IMR-90 (cell line): Measurements from ENCODE around the gene ARL4A. TPM values are rescaled to one million over a fixed set of nuclear protein-coding genes. Genes with fewer than 3 reads are reported as not detected.

ENCODE experiments used
- ATAC-seq: fragments of 200-7000 bp; cut with Tn5 transposase; 2 replicates; pipeline ENCODE4 v1.9.1; 2020; ENCODE audit warnings: low read depth, mild to moderate bottlenecking, moderate library complexity
- BruUV-seq: library from RNA; stranded (reverse); fragments of 400-500 nt; replicated peaks from 2 replicates; lab custom pipeline; 2021; lab: Mats Ljungman, UMichigan
- CTCF ChIA-PET: fragments of 300-600 bp; formaldehyde crosslinking; extraction: SDS; loops from one replicate; lab custom pipeline; 2021; ENCODE audit warnings: antibody characterized with exemption; lab: Yijun Ruan, JAX
- POLR2A ChIA-PET: fragments of 300-600 bp; sonication (Branson Sonifier 250); formaldehyde crosslinking; loops from one replicate; lab custom pipeline; 2022; ENCODE audit warnings: antibody characterized with exemption; ENCODE audit not compliant: unreplicated experiment; lab: Charles Lee
- DNase-seq: peaks from one replicate; pipeline ENCODE4 v3.0.0; 2013
- H2AFZ ChIP-seq: replicated peaks from 2 replicates; pipeline ENCODE3; 2013; ENCODE audit warnings: low read length, mild to moderate bottlenecking; ENCODE audit not compliant: poor library complexity
- H2AK5ac ChIP-seq: 2 replicates; pipeline ENCODE4 v1.6.1; 2013; ENCODE audit warnings: low read depth, low read length, inconsistent platforms
- H2AK9ac ChIP-seq: replicated peaks from 2 replicates; pipeline ENCODE3; 2013; ENCODE audit warnings: mild to moderate bottlenecking, low read depth, low read length, moderate library complexity; ENCODE audit not compliant: poor library complexity
- H2BK120ac ChIP-seq: 2 replicates; pipeline ENCODE4 v1.6.1; 2013; ENCODE audit warnings: low read depth, low read length, inconsistent platforms
- H2BK15ac ChIP-seq: 3 replicates; pipeline ENCODE4 v1.6.1; 2013; ENCODE audit warnings: low read depth, low read length, inconsistent platforms
- H2BK20ac ChIP-seq: 2 replicates; pipeline ENCODE4 v1.6.1; 2013; ENCODE audit warnings: low read depth, mild to moderate bottlenecking, inconsistent platforms, low read length, moderate library complexity
- H2BK5ac ChIP-seq: 2 replicates; pipeline ENCODE4 v1.6.1; 2013; ENCODE audit warnings: mild to moderate bottlenecking, low read depth, low read length, inconsistent platforms; ENCODE audit not compliant: poor library complexity, severe bottlenecking
- H3K14ac ChIP-seq: replicated peaks from 2 replicates; pipeline ENCODE4 v1.6.1; 2013; ENCODE audit warnings: low read depth, low read length, inconsistent platforms
- H3K18ac ChIP-seq: 2 replicates; pipeline ENCODE4 v1.6.1; 2013; ENCODE audit warnings: low read depth, low read length, control low read depth
- H3K23ac ChIP-seq: 2 replicates; pipeline ENCODE4 v1.6.1; 2013; ENCODE audit warnings: low read depth, low read length, inconsistent platforms
- H3K27ac ChIP-seq: 2 replicates; pipeline ENCODE4 v1.5.1; 2013; ENCODE audit warnings: mild to moderate bottlenecking, control low read depth, low read length; ENCODE audit not compliant: insufficient read depth
- H3K27me3 ChIP-seq: 2 replicates; pipeline ENCODE4 v1.6.1; 2013; ENCODE audit warnings: low read length; ENCODE audit not compliant: control insufficient read depth, insufficient read depth
- H3K36me3 ChIP-seq: 2 replicates; pipeline ENCODE4 v1.6.1; 2013; ENCODE audit warnings: low read length, mixed read lengths; ENCODE audit not compliant: control insufficient read depth, insufficient read depth
- H3K4ac ChIP-seq: 2 replicates; pipeline ENCODE4 v1.6.1; 2013; ENCODE audit warnings: low read depth, low read length, inconsistent platforms
- H3K4me1 ChIP-seq: 2 replicates; pipeline ENCODE4 v1.6.1; 2013; ENCODE audit warnings: low read length, mixed read lengths; ENCODE audit not compliant: control insufficient read depth, insufficient read depth
- H3K4me2 ChIP-seq: 2 replicates; pipeline ENCODE4 v1.6.1; 2013; ENCODE audit warnings: low read depth, mild to moderate bottlenecking, control low read depth, low read length, moderate library complexity
- H3K4me3 ChIP-seq: 2 replicates; pipeline ENCODE4 v1.5.1; 2013; ENCODE audit warnings: low read depth, mild to moderate bottlenecking, control low read depth, low read length, moderate library complexity; ENCODE audit not compliant: insufficient read depth
- H3K56ac ChIP-seq: 2 replicates; pipeline ENCODE4 v1.6.1; 2013; ENCODE audit warnings: low read length, inconsistent platforms; ENCODE audit not compliant: insufficient read depth; ENCODE audit errors: extremely low read depth
- H3K79me1 ChIP-seq, 2 experiments: 2 replicates each; pipeline ENCODE4 v1.6.1; 2013; ENCODE audit warnings: low read length in 2 of 2, inconsistent platforms in 1 of 2, low read depth in 1 of 2
- H3K9ac ChIP-seq: 2 replicates; pipeline ENCODE4 v1.6.1; 2013; ENCODE audit warnings: low read depth, low read length, control low read depth
- H3K9me1 ChIP-seq: 2 replicates; pipeline ENCODE4 v1.6.1; 2013; ENCODE audit warnings: low read length, inconsistent platforms; ENCODE audit not compliant: insufficient read depth
- H3K9me3 ChIP-seq: 2 replicates; pipeline ENCODE4 v1.6.1; 2013; ENCODE audit warnings: low read length; ENCODE audit not compliant: control insufficient read depth, insufficient read depth
- H4K20me1 ChIP-seq: 2 replicates; pipeline ENCODE4 v1.6.1; 2013; ENCODE audit warnings: low read length, inconsistent platforms; ENCODE audit not compliant: insufficient read depth
- H4K5ac ChIP-seq: 2 replicates; pipeline ENCODE4 v1.6.1; 2013; ENCODE audit warnings: mild to moderate bottlenecking, low read depth, low read length, control low read depth
- H4K8ac ChIP-seq, 2 experiments: 2 replicates each; pipeline ENCODE4 v1.6.1; 2013; ENCODE audit warnings: low read depth in 2 of 2, low read length in 2 of 2, control low read depth in 1 of 2, inconsistent platforms in 1 of 2
- H4K91ac ChIP-seq: 2 replicates; pipeline ENCODE4 v1.6.1; 2013; ENCODE audit warnings: low read depth, low read length, inconsistent platforms; ENCODE audit not compliant: insufficient read depth
- BHLHE40 ChIP-seq: fragments of 150-350 bp; IDR thresholded peaks from 2 replicates; pipeline ENCODE4 v1.6.1; 2016; ENCODE audit warnings: mild to moderate bottlenecking, low read depth, low read length
- CHD1 ChIP-seq: IDR thresholded peaks from 2 replicates; pipeline ENCODE4 v1.6.1; 2012; ENCODE audit warnings: low read depth, low read length, improper control_type of control experiment
- FOS ChIP-seq: fragments of 150-350 bp; IDR thresholded peaks from 2 replicates; pipeline ENCODE4 v1.6.1; 2016; ENCODE audit warnings: low read depth, low read length
- MXI1 ChIP-seq: IDR thresholded peaks from 2 replicates; pipeline ENCODE4 v1.6.1; 2012; ENCODE audit warnings: low read depth, mild to moderate bottlenecking, low read length, moderate library complexity, borderline replicate concordance
- POLR2A ChIP-seq: IDR thresholded peaks from 2 replicates; pipeline ENCODE4 v1.6.1; 2012; ENCODE audit warnings: mild to moderate bottlenecking, low read depth, low read length
- RCOR1 ChIP-seq: IDR thresholded peaks from 2 replicates; pipeline ENCODE4 v1.6.1; 2012; ENCODE audit warnings: mild to moderate bottlenecking, low read length, improper control_type of control experiment; ENCODE audit not compliant: insufficient replicate concordance
- RFX5 ChIP-seq: IDR thresholded peaks from 2 replicates; pipeline ENCODE4 v1.8.0; 2012; ENCODE audit warnings: low read depth, mild to moderate bottlenecking, low read length, moderate library complexity
- WGBS, 2 experiments: methylation state at CpG; one replicate each; pipeline versions ENCODE4 v1.1.5 to v1.1.7; 2013; ENCODE audit warnings: missing lambda C conversion rate in 2 of 2; ENCODE audit not compliant: insufficient read length in 1 of 2; ENCODE audit errors: extremely low coverage in 2 of 2; 5-methylcytosine and 5-hydroxymethylcytosine counted together
- dilution Hi-C: fragments of 300-500 bp; cut with HindIII; formaldehyde crosslinking; loops from one replicate; pipeline ENCODE4 v1.14.3; 2018; ENCODE audit warnings: low sequenced_read_pairs; ENCODE audit not compliant: unreplicated experiment
- in situ Hi-C: fragments of 300-500 bp; cut with MboI; formaldehyde crosslinking; loops from 3 replicates; pipeline ENCODE4 v1.14.3; 2019; ENCODE audit warnings: low sequenced_read_pairs, inconsistent platforms, mixed read lengths
- intact Hi-C: fragments of 100-400 bp; cut with micrococcal nuclease; formaldehyde crosslinking; loops from 2 replicates; pipeline ENCODE4 v1.10.0; 2022
- polyA plus RNA-seq, 3 experiments: library from polyadenylated mRNA; depleted of rRNA; stranded (reverse); fragments of >200 nt; gene quantifications; 2 replicates each; pipeline ENCODE4 v1.2.3, GENCODE V29; 2012; ENCODE audit warnings: low replicate concordance in 1 of 3
- total RNA-seq: library from RNA; depleted of rRNA; stranded (reverse); fragments of >200 nt; gene quantifications from 2 replicates; pipeline ENCODE4 v1.2.3, GENCODE V29; 2012
- TF ChIP-seq, protein P1 (sequence below): fragments of 150-350 bp; IDR thresholded peaks from 2 replicates; pipeline ENCODE4 v1.6.1; 2016; ENCODE audit warnings: low read depth, mild to moderate bottlenecking, low read length, moderate library complexity, borderline replicate concordance
- TF ChIP-seq, protein P2 (sequence below): fragments of 150-350 bp; IDR thresholded peaks from 2 replicates; pipeline ENCODE4 v1.6.1; 2017; ENCODE audit warnings: mild to moderate bottlenecking, antibody characterized with exemption, low read length, low read depth

Gene ARL4A
- total and polyA plus RNA-seq, 2 of the 4 experiments (the other 2 are of a cell fraction): 13.7 to 22.4 TPM

GRCh38 chr7:12653518-12653917, 33.9 kb upstream of the ARL4A start:
- dilution Hi-C loops: no loop called here
- POLR2A ChIA-PET: no interaction called here

More at GRCh38 chr7:12653518-12653917, 33.9 kb upstream of the ARL4A start:
- Histone ChIP-seq H3K27ac (no peak overlapping the region), H4K20me1 (no peaks in the 10 kb centered on the region), H3K9ac (no peak overlapping the region), H3K9me3 (no peaks in the 10 kb centered on the region), H3K18ac (no peak overlapping the region), H3K9me1 (no peaks in the 10 kb centered on the region), H3K4me1 (no peaks in the 10 kb centered on the region), H2AK5ac (no peak overlapping the region), H3K56ac (no peak overlapping the region), H2BK120ac (no peak overlapping the region), H3K14ac (no peak overlapping the region), H2AFZ (no peak overlapping the region), H4K91ac (no peak overlapping the region; the same call in 1 of the 2 replicates), H2BK15ac (no peak overlapping the region), H2BK5ac (no peak overlapping the region), H3K4ac (no peak overlapping the region), H3K27me3 (no peaks in the 10 kb centered on the region), H3K36me3 (no peaks in the 10 kb centered on the region), H4K8ac (no peak overlapping the region), H2BK20ac (no peak overlapping the region), H3K4me3 (no peak overlapping the region), H3K79me1 (no peaks in the 10 kb centered on the region), H3K23ac (no peak overlapping the region), H2AK9ac (no peak overlapping the region), H4K5ac (no peak overlapping the region), H3K4me2 (no peak overlapping the region)
- ATAC-seq (no peak), DNase-seq (peak; percentile 34)
- in situ Hi-C loops: loop anchor here (25.0 kb wide), 1 partner anchor 1334 kb away; the partner anchor contains the start of gene ETV1
- CTCF ChIA-PET: interaction anchor here (0.6 kb wide), 1 partner anchor 266 kb away, joined by 4 read pairs; no protein-coding TSS in a partner anchor
- no TSS peak for BruUV-seq
- TF ChIP-seq, protein P1, sequence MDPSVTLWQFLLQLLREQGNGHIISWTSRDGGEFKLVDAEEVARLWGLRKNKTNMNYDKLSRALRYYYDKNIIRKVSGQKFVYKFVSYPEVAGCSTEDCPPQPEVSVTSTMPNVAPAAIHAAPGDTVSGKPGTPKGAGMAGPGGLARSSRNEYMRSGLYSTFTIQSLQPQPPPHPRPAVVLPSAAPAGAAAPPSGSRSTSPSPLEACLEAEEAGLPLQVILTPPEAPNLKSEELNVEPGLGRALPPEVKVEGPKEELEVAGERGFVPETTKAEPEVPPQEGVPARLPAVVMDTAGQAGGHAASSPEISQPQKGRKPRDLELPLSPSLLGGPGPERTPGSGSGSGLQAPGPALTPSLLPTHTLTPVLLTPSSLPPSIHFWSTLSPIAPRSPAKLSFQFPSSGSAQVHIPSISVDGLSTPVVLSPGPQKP: no peak
- TF ChIP-seq RFX5: no peak
- TF ChIP-seq RCOR1: no peak
- TF ChIP-seq CHD1: no peak
- TF ChIP-seq, protein P2, sequence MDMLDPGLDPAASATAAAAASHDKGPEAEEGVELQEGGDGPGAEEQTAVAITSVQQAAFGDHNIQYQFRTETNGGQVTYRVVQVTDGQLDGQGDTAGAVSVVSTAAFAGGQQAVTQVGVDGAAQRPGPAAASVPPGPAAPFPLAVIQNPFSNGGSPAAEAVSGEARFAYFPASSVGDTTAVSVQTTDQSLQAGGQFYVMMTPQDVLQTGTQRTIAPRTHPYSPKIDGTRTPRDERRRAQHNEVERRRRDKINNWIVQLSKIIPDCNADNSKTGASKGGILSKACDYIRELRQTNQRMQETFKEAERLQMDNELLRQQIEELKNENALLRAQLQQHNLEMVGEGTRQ: no peak
- TF ChIP-seq MXI1: no peak
- TF ChIP-seq BHLHE40: no peak
- TF ChIP-seq POLR2A: no peak
- no peak for TF ChIP-seq FOS
- intact Hi-C loops: no loop called here
- no CpG with 5 or more reads among the region's 2 CpGs for WGBS, 2 experiments
